SIG-M5 treated with dmso at 0.1 percent for 504 hours (cell line): ENCODE data around the gene PHF19.

Source experiments
- DNase-seq: peaks from one replicate; lab custom pipeline; 2025; ENCODE audit not compliant: unreplicated experiment; lab: John Stamatoyannopoulos, UW

Gene PHF19

DNA sequence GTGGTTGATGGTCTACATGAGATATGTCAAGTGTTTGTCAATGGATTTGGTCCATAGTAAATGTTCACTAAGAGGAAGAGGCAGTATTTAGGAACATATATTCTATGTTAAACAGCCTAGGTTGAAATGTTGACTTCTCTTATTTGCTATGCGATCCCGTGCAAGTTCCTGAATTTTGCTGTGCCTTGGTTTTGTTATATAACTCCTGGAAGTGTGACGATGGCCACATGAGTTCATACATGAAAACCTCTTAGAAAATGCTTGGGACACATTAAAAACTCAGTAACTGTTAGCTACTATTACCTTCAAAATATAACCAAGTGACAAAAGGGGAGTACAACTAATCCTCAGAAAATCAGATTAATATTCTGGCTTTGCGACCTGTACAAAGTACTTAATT is 61.9 kb downstream of the PHF19 start:
- DNase-seq = no peak

DNA sequence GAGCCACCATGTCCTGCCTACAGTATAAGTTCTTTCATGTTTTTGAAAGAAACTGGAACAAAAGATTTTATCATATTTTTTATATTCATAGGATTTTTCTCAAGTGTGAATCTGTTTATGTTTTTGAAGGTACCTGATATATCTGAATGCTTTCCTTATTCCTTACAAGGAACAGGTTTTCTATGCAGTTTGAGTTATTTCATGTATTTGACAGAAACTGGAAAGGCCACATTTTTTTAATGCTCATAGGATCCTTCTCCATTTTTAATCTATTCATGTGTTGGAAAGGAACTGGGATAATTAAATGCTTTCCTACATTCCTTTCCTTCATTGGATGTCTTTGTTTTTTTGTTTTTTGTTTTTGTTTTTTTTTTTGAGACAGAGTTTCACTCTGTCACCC is 68.1 kb downstream of the PHF19 start:
- no peak for DNase-seq

DNA sequence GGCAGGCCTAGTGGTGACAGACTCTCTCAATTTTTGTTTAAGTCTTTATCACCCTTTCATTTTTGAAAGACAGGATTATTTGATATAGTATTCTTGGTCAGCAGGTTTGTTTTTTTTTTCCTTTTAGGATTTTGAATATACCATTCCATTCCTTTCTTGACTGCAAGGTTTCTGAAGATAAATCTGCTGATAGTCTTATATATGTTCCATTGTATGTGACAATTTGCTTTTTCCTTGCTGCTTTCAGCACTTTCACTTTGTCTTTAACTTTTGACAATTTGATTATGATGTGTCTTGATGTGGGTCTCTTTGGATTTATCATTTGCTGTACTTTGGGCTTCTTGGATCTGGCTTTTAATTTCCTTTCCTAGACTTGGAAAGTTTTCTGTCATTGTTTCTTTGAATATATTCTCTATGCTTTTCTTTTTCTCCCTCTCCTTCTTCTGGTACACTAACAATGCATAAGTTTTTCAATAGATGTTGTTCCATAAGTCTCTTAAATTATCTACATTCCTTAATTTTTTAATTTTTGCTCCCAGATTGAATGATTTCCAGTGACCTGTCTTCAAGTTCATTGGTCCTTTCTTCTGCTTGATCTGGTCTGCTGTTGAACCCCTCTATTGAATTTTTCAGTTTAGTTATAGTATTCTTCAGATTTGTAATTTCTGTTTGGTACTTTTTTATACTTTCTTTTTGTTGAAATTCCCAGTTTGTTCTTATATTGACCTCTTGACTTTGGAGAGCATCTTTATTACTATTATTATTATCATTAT is 69.2 kb downstream of the PHF19 start:
- DNase-seq = no peak
